Activated naive CD8-positive, alpha-beta T cell (primary cell): Measurements from ENCODE around the gene PDE4B.
"Not testable (repeated sequence)": the region's sequence is repeated elsewhere in the genome, so short reads cannot be mapped to it uniquely, and the experiment has no call there.

Source experiments
- H3K27ac Mint-ChIP-seq: one replicate; pipeline ENCODE4 v1.8.0; 2021; ENCODE audit warnings: mixed read lengths
- H3K27me3 Mint-ChIP-seq: one replicate; pipeline ENCODE4 v1.8.0; 2021; ENCODE audit warnings: mixed read lengths
- H3K36me3 Mint-ChIP-seq: one replicate; pipeline ENCODE4 v1.8.0; 2021; ENCODE audit warnings: mixed read lengths
- H3K4me1 Mint-ChIP-seq: one replicate; pipeline ENCODE4 v1.8.0; 2021; ENCODE audit warnings: low read depth, mixed read lengths
- H3K4me3 Mint-ChIP-seq: one replicate; pipeline ENCODE4 v1.8.0; 2021; ENCODE audit warnings: mild to moderate bottlenecking, mixed read lengths
- H3K9me3 Mint-ChIP-seq: one replicate; pipeline ENCODE4 v1.8.0; 2021; ENCODE audit warnings: low read depth, mixed read lengths

Gene PDE4B

DNA sequence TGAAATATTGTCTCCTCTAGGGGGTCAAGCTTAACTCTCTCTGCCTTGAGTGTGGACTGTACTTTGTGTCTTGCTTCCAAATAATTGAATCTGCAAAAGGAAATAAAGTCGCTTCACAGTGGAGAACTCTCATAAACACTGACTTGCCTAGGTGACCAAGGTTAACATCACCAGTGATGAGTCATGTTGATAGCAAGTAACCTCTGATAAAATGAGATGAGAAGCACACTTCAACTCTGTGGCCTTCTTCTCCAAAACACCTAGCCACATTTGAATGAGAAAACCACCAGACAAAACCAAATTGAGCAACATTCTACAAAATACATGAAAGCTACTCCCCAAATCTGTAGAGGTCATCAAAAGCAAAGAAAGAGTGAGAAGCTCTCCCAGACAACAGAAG lies 37.6 kb downstream of the PDE4B start:
- Mint-ChIP-seq H3K27me3 (peaks cover 7% of the 10 kb centered on the region), H3K36me3 (no peaks in the 10 kb centered on the region), H3K27ac (no peak overlapping the region), H3K4me1 (no peaks in the 10 kb centered on the region), H3K4me3 (no peak overlapping the region), H3K9me3 (no peaks in the 10 kb centered on the region)

DNA sequence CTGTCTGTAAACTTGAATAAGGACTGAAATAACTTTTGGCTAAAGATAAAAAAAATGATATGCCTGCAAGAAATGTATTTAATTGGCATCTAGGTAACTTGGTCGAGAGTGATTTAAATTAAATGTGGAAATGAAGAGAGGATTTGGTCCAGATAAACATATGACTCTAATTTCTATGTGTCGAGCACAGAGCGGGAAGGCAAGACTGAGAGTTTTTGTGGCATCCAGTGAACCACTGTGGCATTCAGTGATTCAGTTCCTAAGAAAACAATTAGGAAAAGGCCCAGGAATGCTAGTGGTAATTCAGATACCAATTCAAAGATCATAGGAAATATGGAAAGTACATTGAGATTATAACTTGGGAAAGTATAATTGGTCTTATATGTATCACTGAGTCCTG lies 39.6 kb downstream of the PDE4B start:
- Mint-ChIP-seq H3K9me3 (no peaks in the 10 kb centered on the region), H3K36me3 (no peaks in the 10 kb centered on the region), H3K4me3 (no peak overlapping the region), H3K4me1 (no peaks in the 10 kb centered on the region), H3K27ac (no peak overlapping the region), H3K27me3 (peaks cover 9% of the 10 kb centered on the region)

DNA sequence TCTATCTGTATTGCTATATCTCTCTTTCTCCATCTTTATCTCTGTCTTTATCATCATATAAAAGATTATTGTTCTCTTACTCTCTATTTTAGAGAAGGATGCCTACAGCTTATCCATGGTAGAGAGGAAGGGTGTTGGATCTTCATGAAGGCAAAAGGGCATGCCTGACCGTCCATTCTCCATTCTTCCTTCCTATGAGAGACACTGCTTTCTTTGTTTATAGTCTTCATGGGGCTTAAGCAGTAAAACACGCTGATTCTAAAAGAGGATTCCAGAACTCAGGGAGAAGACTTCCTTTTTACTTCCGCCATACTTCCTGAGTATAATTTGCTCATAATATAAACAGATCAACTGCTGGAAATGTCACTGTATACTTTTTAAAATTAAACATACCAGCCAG lies 44.0 kb downstream of the PDE4B start:
- Mint-ChIP-seq H3K27me3 (peaks cover 11% of the 10 kb centered on the region), H3K36me3 (no peaks in the 10 kb centered on the region), H3K27ac (no peak overlapping the region), H3K4me1 (no peaks in the 10 kb centered on the region), H3K4me3 (no peak overlapping the region), H3K9me3 (no peaks in the 10 kb centered on the region)

GRCh38 chr1:65840683-65841082 lies 48.0 kb downstream of the PDE4B start:
- no peaks in the 10 kb centered on the region for H3K4me1 Mint-ChIP-seq
- peaks cover 11% of the 10 kb centered on the region for H3K27me3 Mint-ChIP-seq
- H3K27ac Mint-ChIP-seq: no peak overlapping the region
- no peaks in the 10 kb centered on the region for H3K9me3 Mint-ChIP-seq
- no peak overlapping the region for H3K4me3 Mint-ChIP-seq
- no peaks in the 10 kb centered on the region for H3K36me3 Mint-ChIP-seq

GRCh38 chr1:65844296-65844695 lies 51.6 kb downstream of the PDE4B start:
- Mint-ChIP-seq H3K9me3 (no peaks in the 10 kb centered on the region), H3K4me1 (no peaks in the 10 kb centered on the region), H3K4me3 (no peak overlapping the region), H3K27ac (no peak overlapping the region), H3K36me3 (no peaks in the 10 kb centered on the region), H3K27me3 (peaks cover 4% of the 10 kb centered on the region)

GRCh38 chr1:65844821-65845534 lies 52.3 kb downstream of the PDE4B start:
- Mint-ChIP-seq H3K27ac (no peak overlapping the region), H3K36me3 (no peaks in the 10 kb centered on the region), H3K9me3 (no peaks in the 10 kb centered on the region), H3K4me3 (no peak overlapping the region), H3K4me1 (no peaks in the 10 kb centered on the region), H3K27me3 (peaks cover 2% of the 10 kb centered on the region)

GRCh38 chr1:65845535-65846060 lies 52.9 kb downstream of the PDE4B start:
- Mint-ChIP-seq H3K9me3 (peaks cover 4% of the 10 kb centered on the region), H3K27me3 (peaks cover 2% of the 10 kb centered on the region), H3K36me3 (no peaks in the 10 kb centered on the region), H3K4me3 (no peak overlapping the region), H3K4me1 (no peaks in the 10 kb centered on the region), H3K27ac (no peak overlapping the region)

DNA sequence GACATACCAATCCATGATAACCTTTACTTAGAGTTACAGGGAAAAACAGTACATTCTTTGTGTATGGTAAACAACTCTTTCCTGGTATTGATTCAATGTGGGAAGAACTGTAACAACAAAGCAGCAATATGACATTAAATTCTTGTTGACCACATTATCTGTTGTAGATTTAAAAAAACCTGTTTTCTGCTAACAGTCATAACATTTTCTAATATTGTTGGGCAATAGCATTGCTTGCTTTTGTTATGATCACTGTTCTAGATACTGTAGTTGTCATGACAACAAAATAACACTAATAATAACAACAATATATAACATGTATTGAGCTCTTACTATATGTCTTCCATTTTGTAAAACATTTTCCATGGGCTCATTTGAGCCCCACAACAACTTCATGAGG lies 54.2 kb downstream of the PDE4B start:
- Mint-ChIP-seq H3K36me3 (no peaks in the 10 kb centered on the region), H3K9me3 (peaks cover 7% of the 10 kb centered on the region), H3K27ac (no peak overlapping the region), H3K4me1 (no peaks in the 10 kb centered on the region), H3K27me3 (peaks cover 4% of the 10 kb centered on the region), H3K4me3 (no peak overlapping the region)

DNA sequence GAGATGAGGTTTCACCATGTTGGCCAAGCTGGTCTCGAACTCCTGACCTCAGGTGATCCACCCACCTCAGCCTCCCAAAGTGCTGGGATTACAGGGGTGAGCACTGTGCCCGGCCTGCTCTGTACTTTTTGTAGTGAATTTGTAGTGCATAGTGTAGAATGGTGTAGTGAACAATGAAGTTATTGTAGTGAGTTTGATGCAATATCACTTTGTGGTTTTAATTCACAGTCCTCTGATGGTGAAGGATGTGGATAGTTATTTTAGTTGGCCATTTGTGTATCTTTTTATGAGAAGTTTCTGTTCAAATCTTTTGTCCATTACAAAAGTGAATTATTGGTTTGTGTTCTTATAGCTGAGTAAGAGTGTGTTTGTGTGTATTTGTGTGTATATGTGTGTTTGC lies 57.6 kb downstream of the PDE4B start:
- H3K36me3 Mint-ChIP-seq: no peaks in the 10 kb centered on the region
- peaks cover 4% of the 10 kb centered on the region for H3K27me3 Mint-ChIP-seq
- H3K27ac Mint-ChIP-seq: no peak overlapping the region
- H3K9me3 Mint-ChIP-seq: peaks cover 13% of the 10 kb centered on the region
- no peaks in the 10 kb centered on the region for H3K4me1 Mint-ChIP-seq
- H3K4me3 Mint-ChIP-seq: no peak overlapping the region

GRCh38 chr1:65856591-65856990 lies 63.9 kb downstream of the PDE4B start:
- H3K9me3 Mint-ChIP-seq: peaks cover 13% of the 10 kb centered on the region
- not testable (repeated sequence) for H3K27me3 Mint-ChIP-seq, H3K4me3 Mint-ChIP-seq, H3K27ac Mint-ChIP-seq, H3K4me1 Mint-ChIP-seq, H3K36me3 Mint-ChIP-seq

- H3K27ac Mint-ChIP-seq: no peak overlapping the region
- no peaks in the 10 kb centered on the region for H3K4me1 Mint-ChIP-seq
- H3K9me3 Mint-ChIP-seq: peaks cover 12% of the 10 kb centered on the region
These were observed 73.7 kb downstream of the PDE4B start for GRCh38 chr1:65866439-65866838.

DNA sequence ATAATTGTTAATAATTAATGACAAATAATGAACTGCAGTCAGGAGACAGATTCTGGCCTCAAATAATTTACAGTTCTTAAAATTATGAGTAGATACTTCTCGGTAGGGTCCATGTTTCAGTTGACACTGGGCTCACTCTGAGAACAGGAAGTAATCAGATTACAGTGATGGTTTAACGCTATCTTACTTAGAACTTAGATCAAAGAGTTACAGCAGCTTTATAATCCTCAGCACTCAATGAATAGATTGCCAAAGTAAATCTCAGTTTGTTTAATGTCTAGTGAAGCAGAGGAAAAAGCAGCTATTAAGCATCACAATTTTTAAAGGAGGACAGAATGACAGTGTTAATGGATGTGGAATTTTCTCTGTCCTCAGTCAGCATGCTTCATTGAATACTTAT lies 79.6 kb downstream of the PDE4B start:
- Mint-ChIP-seq H3K27ac (no peak overlapping the region), H3K4me1 (no peaks in the 10 kb centered on the region)

More at GRCh38 chr1:65866439-65866838, 73.7 kb downstream of the PDE4B start:
- no peak overlapping the region for H3K4me3 Mint-ChIP-seq
- H3K27me3 Mint-ChIP-seq: peaks cover 6% of the 10 kb centered on the region
- H3K36me3 Mint-ChIP-seq: peaks cover 3% of the 10 kb centered on the region

GRCh38 chr1:65878342-65878741 lies 85.6 kb downstream of the PDE4B start:
- not testable (repeated sequence) for H3K4me1 Mint-ChIP-seq, H3K9me3 Mint-ChIP-seq, H3K4me3 Mint-ChIP-seq, H3K27me3 Mint-ChIP-seq, H3K27ac Mint-ChIP-seq, H3K36me3 Mint-ChIP-seq

More for the DNA sequence above, 79.6 kb downstream of the PDE4B start:
- Mint-ChIP-seq H3K9me3 (no peaks in the 10 kb centered on the region), H3K27me3 (peaks cover 4% of the 10 kb centered on the region), H3K36me3 (no peaks in the 10 kb centered on the region), H3K4me3 (no peak overlapping the region)

DNA sequence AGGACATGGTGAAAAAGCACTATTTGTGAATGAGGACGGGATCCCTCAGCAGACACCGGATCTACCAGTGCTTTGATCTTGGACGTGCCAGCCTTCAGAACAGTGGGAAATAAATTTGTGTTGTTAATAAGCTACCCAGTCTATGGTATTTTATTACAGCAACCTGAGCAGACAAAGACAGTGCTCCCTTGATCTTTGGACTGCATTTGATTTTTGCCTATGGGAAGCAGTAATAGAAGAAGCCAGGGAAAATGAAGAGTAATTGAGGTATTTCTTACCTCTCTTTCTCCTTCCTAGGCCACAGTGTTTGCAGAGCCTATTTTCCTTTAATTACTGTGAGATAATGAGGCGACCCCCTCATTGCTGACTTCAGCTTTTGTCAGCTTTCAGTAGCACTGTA lies 87.9 kb downstream of the PDE4B start:
- Mint-ChIP-seq H3K4me1 (no peaks in the 10 kb centered on the region), H3K27me3 (no peaks in the 10 kb centered on the region), H3K4me3 (no peak overlapping the region), H3K9me3 (no peaks in the 10 kb centered on the region), H3K27ac (no peak overlapping the region), H3K36me3 (no peaks in the 10 kb centered on the region)

- H3K4me1 Mint-ChIP-seq: no peaks in the 10 kb centered on the region
- no peak overlapping the region for H3K4me3 Mint-ChIP-seq
- no peaks in the 10 kb centered on the region for H3K36me3 Mint-ChIP-seq
- no peaks in the 10 kb centered on the region for H3K27me3 Mint-ChIP-seq
- no peak overlapping the region for H3K27ac Mint-ChIP-seq
- no peaks in the 10 kb centered on the region for H3K9me3 Mint-ChIP-seq
These were observed 88.4 kb downstream of the PDE4B start for GRCh38 chr1:65881067-65881594.

DNA sequence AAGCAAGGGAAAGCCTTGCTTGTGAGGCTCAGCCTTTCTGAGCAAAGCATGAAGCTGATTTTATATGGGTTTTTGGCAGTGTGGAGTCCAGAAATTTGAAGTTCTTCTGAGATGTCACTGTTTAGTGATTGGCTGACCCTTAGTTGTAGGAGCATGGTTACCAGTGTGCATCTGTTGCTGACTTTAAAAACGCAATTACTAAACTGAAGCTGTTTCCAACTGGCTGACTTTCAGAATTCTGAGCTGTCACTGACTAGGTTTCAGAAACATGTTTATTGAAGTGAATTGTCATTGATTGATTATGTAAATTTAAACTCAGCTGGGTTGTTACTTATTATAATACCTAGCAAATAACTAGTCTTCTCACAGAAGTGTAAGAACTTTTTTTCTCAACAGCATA lies 89.4 kb downstream of the PDE4B start:
- Mint-ChIP-seq H3K27me3 (no peaks in the 10 kb centered on the region), H3K4me3 (no peak overlapping the region), H3K4me1 (no peaks in the 10 kb centered on the region), H3K36me3 (no peaks in the 10 kb centered on the region), H3K27ac (no peak overlapping the region), H3K9me3 (no peaks in the 10 kb centered on the region)
